AG08395 (cell line): ENCODE measurements around the gene ZNF570.
A peak's percentile ranks its signal among the peaks of the same experiment; 100 is the strongest.

ENCODE experiments used
- DNase-seq: peaks from one replicate; pipeline ENCODE4 v3.0.0; 2012; ENCODE audit warnings: mixed read lengths, low spot score

ZNF570 gene

DNA sequence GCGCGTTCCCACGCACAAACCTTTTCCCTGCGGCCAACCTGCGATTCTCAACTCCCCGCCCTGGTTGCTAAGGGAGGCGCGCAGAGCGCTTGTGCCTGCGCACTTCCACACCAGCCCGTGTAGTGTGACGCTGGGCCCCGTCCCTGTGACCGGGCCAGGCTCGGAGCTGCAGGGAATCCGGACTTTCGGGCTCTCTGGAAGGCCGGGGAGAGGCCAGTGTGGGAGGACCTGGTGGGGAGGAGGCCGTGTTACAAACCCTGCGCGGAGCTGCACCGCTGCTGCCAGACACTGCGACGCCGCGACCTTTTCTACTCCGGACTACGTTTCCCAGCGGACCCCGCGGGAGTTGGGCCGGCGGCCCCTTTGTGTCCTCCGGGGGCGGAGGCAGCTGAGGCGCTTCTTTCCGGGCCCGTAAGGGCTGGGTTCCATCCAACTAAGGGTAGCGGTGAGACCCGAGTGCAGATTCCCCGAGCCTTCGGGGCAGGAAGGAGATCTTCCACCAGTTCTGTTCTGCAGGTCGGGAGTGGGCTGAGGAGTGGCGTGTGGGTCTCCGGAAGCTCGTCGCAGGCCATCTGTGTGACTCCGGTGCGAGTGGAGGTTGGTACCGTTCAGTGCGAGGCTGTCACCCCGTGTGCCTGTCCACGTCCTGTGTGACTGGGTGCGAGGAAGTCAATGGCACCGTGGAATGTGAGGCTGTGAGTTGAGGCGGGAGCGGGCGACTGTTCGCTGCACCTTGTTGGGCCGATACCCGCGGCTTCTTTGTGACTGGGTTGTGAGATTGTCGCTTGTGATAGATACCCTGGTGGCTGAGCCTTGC, at the start of gene ZNF570:
Gene ZNF570 (plus strand): TSS at position 396 of the 817 bp plus-strand sequence. CDS start 999 bp downstream, outside the sequence.
- peak; percentile 82 for DNase-seq

DNA sequence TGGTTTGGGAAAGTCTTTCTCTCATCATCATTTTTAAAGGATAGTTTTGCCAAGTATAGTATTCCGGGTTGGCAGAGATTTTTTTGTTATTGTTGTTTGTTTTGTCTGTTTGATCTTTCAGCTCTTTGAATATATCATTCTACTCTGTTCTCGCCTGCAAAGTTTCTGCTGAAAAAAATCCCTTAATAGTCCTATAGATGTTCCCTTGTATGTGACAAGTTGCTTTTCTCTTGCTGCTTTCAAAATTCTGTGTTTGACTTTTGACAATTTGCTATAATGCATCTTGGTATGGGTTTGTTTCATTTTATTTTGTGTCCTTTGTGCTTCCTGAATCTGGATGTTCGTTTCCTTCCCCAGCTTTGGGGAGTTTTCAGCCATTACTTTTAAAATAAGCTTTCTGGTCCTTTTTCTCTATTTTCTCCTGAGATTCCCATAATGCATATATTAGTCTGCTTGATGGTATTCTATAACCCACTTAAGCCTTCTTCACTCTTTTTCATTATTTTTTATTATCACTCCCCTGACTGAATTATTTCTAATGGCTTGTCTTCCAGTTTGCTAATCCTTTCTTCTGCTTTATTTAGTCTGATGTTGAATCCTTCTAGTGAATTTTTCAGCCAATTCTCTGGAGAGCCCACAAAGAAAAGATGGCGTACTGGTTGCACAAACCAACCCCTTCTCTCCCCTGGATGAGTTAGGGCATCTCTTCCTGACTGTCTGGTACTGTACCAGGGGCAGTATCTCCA, 16.5 kb upstream of the ZNF570 start:
- no peak for DNase-seq

DNA sequence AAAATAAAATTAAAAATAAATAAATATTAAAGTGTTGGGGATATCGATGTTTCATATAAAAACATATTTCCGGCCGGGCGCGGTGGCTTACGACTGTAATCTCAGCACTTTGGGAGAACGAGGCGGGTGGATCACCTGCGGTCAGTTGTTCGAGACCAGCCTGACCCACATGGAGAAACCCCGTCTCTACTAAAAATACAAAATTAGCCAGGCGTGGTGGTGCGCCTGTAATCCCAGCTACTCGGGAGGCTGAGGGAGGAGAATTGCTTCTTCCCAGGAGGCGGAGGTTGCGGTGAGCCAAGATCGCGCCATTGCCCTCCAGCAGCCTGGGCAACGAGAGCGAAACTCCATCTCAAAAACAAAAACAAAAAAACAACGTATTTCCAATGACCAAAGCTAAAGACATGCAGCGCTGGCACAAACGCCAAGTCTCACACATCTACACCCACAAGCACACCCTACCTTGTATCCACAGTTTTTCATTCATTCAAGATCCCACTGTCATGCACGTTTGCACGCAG, 2.8 kb upstream of the ZNF570 start:
- DNase-seq: no peak

DNA sequence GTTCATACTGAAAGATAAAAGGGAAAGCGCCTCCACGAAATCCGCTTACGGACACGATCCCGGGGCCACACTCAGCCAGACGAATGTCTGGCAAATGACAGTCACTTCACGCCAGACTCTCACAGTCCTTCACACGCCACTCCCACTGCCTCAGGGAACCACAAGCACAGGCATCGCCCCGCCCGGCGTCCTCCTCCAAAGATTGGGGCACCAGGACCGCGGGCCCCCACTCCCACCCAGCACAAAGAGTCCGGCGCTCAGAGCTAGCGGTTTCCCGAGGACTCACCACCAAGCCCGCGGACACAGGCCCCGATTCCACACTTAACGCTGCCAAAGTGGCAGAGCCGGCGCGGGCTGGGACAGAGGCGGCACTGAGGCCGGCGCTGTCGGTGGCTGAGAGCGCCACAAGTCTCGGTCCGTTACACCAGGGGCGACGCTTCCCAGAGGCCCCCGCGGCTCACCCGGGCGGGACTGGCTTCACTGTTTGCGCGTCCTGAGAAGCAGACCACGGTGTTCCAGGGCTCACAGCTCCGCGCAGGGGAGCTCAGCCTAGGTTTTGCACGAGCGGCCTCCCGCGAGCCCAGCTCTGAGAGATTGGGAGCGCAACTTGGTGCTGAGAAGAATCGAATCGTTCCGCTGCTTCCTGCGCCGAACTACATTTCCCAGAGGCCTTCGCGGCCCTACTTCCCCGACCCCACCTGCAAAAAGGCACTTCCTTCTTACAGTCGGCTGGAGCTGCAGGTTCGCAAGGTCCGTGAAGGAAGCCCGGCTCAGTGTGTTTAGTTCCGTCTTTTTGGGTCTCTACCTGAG, 2.2 kb upstream of the ZNF570 start, which contains the start of gene ZNF569:
Gene ZNF569 (minus strand): TSS at position 647 of the 810 bp plus-strand sequence. CDS start 22,523 bp downstream, outside the sequence.
- peak; percentile 80 for DNase-seq

DNA sequence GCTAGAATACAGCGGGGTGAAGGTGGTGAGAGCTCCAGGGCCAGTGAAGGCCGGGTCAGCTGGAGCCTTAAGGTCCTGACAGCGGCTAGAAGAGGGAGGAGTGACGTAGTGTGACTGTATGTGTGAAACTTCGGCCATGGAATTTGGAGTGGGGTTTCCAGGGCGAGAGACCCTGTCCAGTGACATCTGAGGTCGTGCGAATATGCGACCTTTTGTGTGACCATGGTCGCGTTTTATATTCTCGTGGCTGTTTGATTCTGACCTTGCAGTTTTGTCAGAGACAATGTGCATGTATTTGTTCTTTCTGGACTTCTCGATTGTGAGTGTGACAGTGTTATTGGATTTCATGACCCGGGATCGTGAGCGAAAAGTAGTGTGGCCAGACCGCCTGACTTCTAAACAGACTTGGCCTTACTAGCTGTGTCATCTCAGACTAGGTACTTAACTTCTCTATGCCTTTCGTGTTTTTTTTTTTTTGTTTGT, 1.5 kb upstream of the ZNF570 start:
- DNase-seq: no peak

DNA sequence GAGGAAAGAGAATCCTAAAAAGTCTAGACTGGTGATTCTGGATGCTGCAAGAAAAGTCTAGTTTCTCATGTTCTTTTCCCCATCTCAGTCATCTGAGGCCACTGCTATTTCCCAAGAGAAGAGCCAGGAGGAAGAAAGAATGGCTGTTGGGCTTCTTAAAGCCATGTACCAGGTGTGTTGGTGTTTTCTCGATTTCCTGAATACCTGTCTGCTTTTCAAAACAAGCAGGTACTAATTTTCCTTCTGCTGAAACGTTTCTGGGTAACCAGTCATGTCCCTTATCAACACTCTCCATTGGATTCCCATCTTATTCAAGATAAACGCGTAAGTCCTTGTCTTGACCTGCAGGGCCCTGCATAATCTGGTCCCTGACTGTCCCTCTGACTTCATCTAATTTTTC, 1.1 kb downstream of the ZNF570 start:
- no peak for DNase-seq

DNA sequence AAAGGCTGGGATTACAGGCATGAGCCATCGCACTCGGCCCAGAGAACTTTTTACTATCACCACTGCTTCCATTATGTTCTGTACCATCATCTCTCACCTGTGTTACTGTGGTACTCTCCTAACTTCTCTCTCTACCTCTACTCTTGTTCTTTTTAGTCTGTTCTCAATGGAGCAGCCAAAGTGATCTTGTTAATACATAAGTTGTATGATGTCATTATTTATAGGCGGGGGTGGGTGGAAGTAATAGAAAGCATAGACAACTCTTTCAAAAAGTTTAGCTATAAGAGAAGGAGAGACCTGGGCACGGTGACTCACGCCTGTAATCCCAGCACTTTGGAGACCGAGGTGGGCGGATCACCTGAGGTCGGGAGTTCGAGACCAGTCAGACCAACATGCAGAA, 3.0 kb downstream of the ZNF570 start:
- DNase-seq: no peak

DNA sequence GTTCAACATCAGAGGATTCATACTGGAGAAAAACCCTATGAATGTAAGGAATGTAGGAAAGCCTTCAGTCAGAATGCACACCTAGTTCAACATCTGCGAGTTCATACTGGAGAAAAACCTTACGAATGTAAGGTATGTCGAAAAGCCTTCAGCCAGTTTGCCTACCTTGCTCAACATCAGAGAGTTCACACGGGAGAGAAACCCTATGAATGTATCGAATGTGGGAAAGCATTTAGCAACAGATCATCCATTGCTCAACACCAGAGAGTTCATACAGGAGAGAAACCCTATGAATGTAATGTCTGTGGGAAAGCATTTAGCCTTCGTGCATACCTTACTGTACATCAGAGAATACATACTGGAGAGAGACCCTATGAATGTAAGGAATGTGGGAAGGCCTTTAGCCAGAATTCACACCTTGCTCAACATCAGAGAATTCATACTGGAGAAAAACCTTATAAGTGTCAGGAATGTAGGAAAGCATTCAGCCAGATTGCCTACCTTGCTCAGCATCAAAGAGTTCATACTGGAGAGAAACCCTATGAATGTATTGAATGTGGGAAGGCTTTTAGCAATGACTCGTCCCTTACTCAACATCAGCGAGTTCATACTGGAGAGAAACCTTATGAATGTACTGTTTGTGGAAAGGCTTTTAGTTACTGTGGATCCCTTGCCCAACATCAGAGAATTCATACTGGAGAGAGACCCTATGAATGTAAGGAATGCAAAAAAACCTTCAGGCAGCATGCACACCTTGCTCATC, 15.4 kb downstream of the ZNF570 start:
- no peak for DNase-seq

DNA sequence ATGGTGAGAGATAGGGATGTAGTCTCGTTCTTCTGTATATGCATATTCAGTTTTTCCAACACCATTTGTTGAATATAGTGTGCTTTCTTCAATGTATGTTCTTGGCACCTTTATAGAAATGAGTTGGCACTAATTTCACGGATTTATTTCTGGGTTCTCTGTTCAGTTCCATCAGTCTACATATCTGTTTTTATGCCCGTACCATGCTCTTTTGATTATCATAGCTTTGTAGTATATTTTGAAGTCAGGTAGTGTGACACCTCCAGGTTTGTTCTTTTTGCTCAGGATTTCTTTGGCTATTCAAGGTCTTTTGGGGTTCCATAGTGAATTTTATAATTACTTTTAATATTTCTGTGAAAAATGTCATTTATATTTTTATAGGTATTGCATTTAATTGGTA, 23.1 kb downstream of the ZNF570 start:
- no peak for DNase-seq

DNA sequence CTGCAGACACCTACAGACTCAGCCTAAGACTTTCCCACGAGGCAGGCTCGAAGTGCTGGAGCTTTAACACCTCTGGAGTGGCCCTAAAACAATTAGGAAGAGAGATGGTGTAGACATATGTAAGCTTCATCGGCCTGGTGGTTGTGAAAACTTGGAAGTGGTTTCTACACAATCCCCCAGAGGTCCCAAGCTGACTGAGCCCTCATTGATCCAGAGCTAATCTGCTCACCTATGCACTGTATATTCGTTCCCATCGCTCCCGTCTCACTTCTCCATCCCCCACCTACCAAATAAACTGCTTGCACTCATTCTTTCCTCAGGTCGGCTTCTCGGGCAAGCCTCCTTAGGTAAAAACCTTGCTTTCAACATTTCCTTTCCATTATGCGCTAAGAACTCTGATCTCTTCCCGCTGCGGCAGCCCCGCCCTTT, 36.8 kb downstream of the ZNF570 start:
- no peak for DNase-seq

DNA sequence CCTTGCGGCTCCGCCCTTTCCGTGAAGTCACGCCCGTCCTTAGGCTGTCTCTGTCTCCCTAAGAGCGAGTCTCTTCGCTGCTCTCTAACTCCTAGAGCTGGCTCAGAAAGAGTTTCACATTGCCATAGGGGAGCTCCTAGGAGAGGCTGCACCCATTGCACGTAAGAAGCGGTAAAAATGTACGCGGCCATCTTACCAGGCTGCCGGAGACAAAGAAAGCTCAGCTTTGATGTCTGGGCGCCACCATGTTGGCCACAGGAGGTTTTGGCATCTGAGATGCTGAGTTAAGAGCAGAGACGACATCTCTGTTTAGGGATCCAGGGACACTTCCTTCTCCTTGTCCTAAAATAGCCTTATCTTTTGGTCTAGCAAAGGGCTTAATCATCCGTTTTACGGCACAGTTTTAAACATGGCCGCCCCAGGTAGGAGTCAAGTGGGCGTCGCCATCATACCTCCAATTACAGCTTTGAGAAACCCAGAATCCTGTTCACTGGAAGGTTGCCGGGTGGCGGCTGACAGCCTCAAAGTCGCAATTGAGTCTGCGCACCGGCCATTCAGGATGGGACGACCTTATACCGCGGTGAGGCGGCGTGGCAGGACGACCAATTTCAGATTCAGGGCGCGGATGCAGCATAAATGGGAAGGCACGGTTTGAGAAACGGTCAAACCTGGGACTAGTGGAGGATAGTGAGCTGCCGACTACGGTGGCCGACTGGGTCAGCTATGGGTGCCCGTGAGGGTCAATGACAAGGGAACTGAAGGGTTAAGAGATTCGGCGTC, 37.4 kb downstream of the ZNF570 start, which contains the start of gene ZNF793:
Gene ZNF793 (plus strand): TSS at position 553 of the 780 bp plus-strand sequence. CDS start 16,501 bp downstream, outside the sequence.
- DNase-seq: peak; percentile 78

DNA sequence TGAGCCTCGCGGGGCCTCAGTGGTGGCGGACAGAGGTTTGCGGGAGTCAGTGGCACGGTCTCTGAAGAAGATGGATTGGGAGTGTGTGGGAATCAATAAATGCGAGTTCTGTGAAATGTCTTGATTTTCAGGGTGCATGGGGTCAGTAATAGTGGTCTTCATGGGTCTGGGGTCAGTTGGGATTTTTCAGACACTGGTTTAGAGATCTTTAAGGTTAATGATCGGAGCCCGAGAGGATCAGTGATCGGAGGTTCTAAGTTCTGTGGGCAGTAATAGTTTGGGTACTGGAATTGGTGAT, 38.0 kb downstream of the ZNF570 start:
- DNase-seq: no peak

DNA sequence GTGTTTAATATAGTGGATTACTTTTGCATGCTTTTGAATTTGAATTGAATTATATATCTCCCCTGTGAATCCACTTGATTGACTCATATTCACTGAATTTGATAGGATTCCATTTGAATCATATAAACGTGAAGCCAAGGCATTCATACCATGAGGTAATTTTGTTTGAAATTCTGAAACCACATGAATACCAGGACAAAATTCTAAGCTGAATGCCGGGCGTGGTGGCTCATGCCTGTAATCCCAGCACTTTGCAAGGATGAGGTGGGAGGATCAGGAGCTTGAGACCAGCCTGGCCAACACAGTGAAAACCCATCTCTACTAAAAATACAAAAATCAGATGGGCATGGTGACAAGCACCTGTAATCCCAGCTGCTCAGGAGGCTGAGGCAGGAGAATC, 42.0 kb downstream of the ZNF570 start:
- no peak for DNase-seq

DNA sequence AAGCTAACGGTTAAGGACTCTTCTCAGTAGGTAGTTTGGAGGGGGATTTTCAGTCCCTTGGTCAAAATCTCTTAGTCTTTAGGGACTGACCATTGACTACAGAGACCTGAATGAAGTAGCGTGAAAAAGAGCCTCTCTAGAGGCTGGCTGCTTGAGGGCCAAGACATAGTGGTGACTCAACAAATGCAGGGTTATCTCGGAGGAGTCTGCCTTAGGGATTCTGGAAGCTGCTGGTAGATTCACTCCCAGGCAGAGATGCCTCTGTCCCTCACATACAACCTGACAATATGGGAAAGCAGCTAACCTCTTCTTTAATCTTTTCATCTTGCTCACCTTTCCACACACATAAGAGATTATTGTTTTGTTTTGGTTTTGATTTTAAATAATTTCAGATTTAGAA, 42.7 kb downstream of the ZNF570 start:
- no peak for DNase-seq

DNA sequence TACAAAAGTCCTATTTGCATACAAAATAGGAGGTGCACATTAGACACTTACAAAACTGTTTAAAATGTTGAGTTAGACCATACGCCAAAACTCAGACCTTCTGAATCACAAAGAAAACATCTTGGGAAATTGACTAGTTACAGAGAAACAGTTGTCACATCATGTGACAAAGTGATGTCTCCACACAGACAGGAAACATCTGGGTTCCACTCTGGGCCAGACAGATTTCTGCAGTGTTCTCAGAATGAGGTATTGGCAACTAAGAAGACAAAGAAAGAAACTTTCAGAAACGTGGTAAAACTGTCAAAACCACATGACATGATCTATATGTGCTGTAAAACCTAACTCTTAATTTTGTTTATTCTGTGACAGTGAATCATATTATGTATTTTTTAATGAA, 44.2 kb downstream of the ZNF570 start:
- DNase-seq: no peak

DNA sequence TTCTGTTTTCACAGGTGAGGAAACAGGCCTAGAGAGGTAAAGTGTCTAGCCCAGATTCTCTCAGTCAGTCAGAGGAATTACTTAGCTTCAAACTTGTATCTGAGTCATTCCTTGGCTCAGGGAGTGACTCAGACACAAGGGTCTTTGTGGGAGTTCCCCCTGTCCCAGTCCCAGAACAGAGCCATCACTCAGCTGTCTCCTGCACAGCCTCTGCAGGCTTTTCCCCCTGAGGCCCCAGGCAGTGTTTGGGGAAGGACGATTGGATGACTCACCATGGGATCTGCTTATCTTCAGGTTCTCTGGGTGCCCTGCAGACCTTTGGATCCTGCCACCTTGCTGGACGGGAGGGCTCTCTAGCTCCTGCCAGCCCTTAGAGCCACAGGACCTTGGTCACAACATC, 50.7 kb downstream of the ZNF570 start:
- DNase-seq: no peak

DNA sequence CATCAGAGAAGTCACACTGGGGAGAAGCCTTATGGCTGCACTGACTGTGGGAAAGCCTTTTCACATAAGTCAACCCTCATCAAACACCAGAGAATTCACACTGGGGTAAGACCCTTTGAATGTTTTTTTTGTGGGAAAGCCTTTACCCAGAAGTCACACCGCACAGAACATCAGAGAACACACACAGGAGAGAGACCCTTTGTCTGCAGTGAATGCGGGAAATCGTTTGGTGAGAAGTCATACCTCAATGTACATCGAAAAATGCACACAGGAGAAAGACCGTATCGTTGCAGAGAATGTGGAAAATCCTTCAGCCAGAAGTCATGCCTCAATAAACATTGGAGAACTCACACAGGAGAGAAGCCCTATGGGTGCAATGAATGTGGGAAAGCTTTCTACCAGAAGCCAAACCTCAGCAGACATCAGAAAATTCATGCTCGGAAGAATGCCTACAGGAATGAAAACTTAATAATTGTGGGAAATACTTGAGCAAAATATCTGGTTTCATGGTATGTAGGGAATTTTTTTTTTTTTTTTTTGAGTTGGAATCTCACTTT, 68.3 kb downstream of the ZNF570 start:
- no peak for DNase-seq
